Esophagus muscularis mucosa (tissue), 4 donors: ENCODE measurements around the gene ABCB1. TPM values are rescaled to one million over a fixed set of nuclear protein-coding genes. Genes with fewer than 3 reads are reported as not detected.

Source experiments
- DNase-seq: peaks from one replicate; pipeline ENCODE4 v3.0.0-alpha.2; 2017; ENCODE audit errors: extremely low spot score
- H3K27ac ChIP-seq, 4 donors: fragments of 200-600 bp; sonication (generic); replicated peaks in 1 of 4; 1 replicate in 3 of 4; 2 replicates in 1 of 4; pipeline ENCODE4 v1.5.1; 2016 to 2019; ENCODE audit warnings: mild to moderate bottlenecking in 1 of 4
- H3K27me3 ChIP-seq, 4 donors: fragments of 200-600 bp; sonication (generic); one replicate each; pipeline versions ENCODE4 v1.5.1 to v1.6.0; 2016 to 2019
- H3K36me3 ChIP-seq, 4 donors: fragments of 200-600 bp; sonication (generic); one replicate each; pipeline ENCODE4 v1.5.1; 2016 to 2019
- H3K4me1 ChIP-seq, 4 donors: fragments of 200-600 bp; sonication (generic); one replicate each; pipeline ENCODE4 v1.5.1; 2016 to 2019
- H3K4me3 ChIP-seq, 4 donors: fragments of 200-600 bp; sonication (generic); 1 replicate in 2 of 4; 2 replicates in 2 of 4; pipeline ENCODE4 v1.5.1; 2016 to 2019; ENCODE audit warnings: mild to moderate bottlenecking in 4 of 4, moderate library complexity in 1 of 4
- H3K9me3 ChIP-seq, 4 donors: fragments of 200-600 bp; sonication (generic); 1 replicate in 3 of 4; 2 replicates in 1 of 4; pipeline ENCODE4 v1.5.1; 2016 to 2019
- CTCF ChIP-seq, 3 experiments: fragments of 200-600 bp in 2 of 3; fragments of 450-650 bp in 1 of 3; sonication (generic) in 2 of 3; IDR thresholded peaks; one replicate each; pipeline ENCODE4 v1.5.1; 2017 to 2019; ENCODE audit warnings: antibody characterized with exemption in 3 of 3, mild to moderate bottlenecking in 2 of 3, moderate library complexity in 1 of 3
- EP300 ChIP-seq: sonication (generic); formaldehyde crosslinking; IDR thresholded peaks from one replicate; pipeline ENCODE4 v1.6.1; 2017; ENCODE audit warnings: antibody characterized with exemption
- POLR2A ChIP-seq: fragments of 450-650 bp; IDR thresholded peaks from one replicate; pipeline ENCODE4 v1.6.1; 2017; ENCODE audit warnings: antibody characterized with exemption, moderate library complexity, mild to moderate bottlenecking, low read depth
- POLR2AphosphoS5 ChIP-seq, 2 donors: sonication (generic); formaldehyde crosslinking; IDR thresholded peaks; one replicate each; pipeline ENCODE4 v1.6.1; 2017; ENCODE audit warnings: antibody characterized with exemption in 2 of 2
- WGBS: methylation state at CpG from one replicate; pipeline ENCODE4 v1.1.5; 2018; 5-methylcytosine and 5-hydroxymethylcytosine counted together
- intact Hi-C: fragments of 100-400 bp; cut with DNase I; formaldehyde crosslinking; loops from one replicate; pipeline ENCODE4 v1.15.1; 2023
- total RNA-seq, 4 donors: library from RNA; depleted of rRNA; stranded (reverse); fragments of >200 nt; gene quantifications; one replicate each; pipeline versions ENCODE4 v1.1.0 to v1.2.1, GENCODE V29; 2016

ABCB1 gene
- 10 to 100 TPM in 1 of 4 donors, 1 to 10 TPM in 3; 4.2 to 11.1 (median 6.0) TPM for total RNA-seq

GRCh38 chr7:87600130-87601124 is at the start of gene ABCB1:
Gene ABCB1, minus strand, starts transcription at chr7:87600884. Its CDS starts 700 bp downstream, at chr7:87600184.
- Histone ChIP-seq H3K9me3 (no peaks in the 10 kb centered on the region), H3K4me1 (peaks cover 0 to 16% (median 14%) of the 10 kb centered on the region in 4 donors), H3K27ac (peak within 1 kb of the TSS; percentile 52 to 64 (median 61)), H3K36me3 (no peaks in the 10 kb centered on the region), H3K27me3 (peaks cover 0 to 31% (median 0%) of the 10 kb centered on the region in 4 donors), H3K4me3 (peak within 1 kb of the TSS; percentile 46 to 64 (median 54))
- DNase-seq: no peak
- 2% methylated on average over 33 of the region's 61 CpGs for WGBS
- TF ChIP-seq CTCF (IDR thresholded peaks at IDR 0.05) (no peak), POLR2A (no peak), POLR2AphosphoS5 (IDR thresholded peaks at IDR 0.05) (peak; percentile 66 to 73), EP300 (no peak)
- intact Hi-C loops: no loop called here

GRCh38 chr7:87648316-87648715 is 47.6 kb upstream of the ABCB1 start:
- Histone ChIP-seq H3K27me3 (no peaks in the 10 kb centered on the region), H3K36me3 (no peaks in the 10 kb centered on the region), H3K27ac (no peak overlapping the region), H3K4me1 (no peaks in the 10 kb centered on the region), H3K4me3 (no peak overlapping the region), H3K9me3 (no peaks in the 10 kb centered on the region)
- DNase-seq: no peak
- 98% methylated on average over 1 of the region's 1 CpG for WGBS
- TF ChIP-seq CTCF (IDR thresholded peaks at IDR 0.05) (no peak), POLR2A (no peak), EP300 (no peak), POLR2AphosphoS5 (IDR thresholded peaks at IDR 0.05) (no peak)
- intact Hi-C loops: no loop called here

GRCh38 chr7:87645446-87645845 is 44.8 kb upstream of the ABCB1 start:
- Histone ChIP-seq H3K27ac (no peak overlapping the region), H3K27me3 (no peaks in the 10 kb centered on the region), H3K36me3 (no peaks in the 10 kb centered on the region), H3K4me1 (no peaks in the 10 kb centered on the region), H3K4me3 (no peak overlapping the region), H3K9me3 (no peaks in the 10 kb centered on the region)
- 93% methylated on average over 1 of the region's 1 CpG for WGBS
- intact Hi-C loops: no loop called here
- no peak for DNase-seq
- TF ChIP-seq CTCF (IDR thresholded peaks at IDR 0.05) (no peak), POLR2AphosphoS5 (IDR thresholded peaks at IDR 0.05) (no peak), EP300 (no peak), POLR2A (no peak)

GRCh38 chr7:87635921-87636320 is 35.2 kb upstream of the ABCB1 start:
- no peak for DNase-seq
- no peaks in the 10 kb centered on the region for H3K4me1 ChIP-seq
- no peak overlapping the region for H3K4me3 ChIP-seq
- H3K27ac ChIP-seq: no peak overlapping the region
- no peaks in the 10 kb centered on the region for H3K27me3 ChIP-seq
- 89% methylated on average over 1 of the region's 1 CpG for WGBS
- no peaks in the 10 kb centered on the region for H3K9me3 ChIP-seq
- no peaks in the 10 kb centered on the region for H3K36me3 ChIP-seq
- intact Hi-C loops: no loop called here
- no peak for TF ChIP-seq POLR2A
- no peak for TF ChIP-seq POLR2AphosphoS5 (IDR thresholded peaks at IDR 0.05)
- TF ChIP-seq EP300: no peak
- no peak for TF ChIP-seq CTCF (IDR thresholded peaks at IDR 0.05)
